ENCODE measurements around the gene KRTAP10-9. TPM values are rescaled to one million over a fixed set of nuclear protein-coding genes. Genes with fewer than 3 reads are reported as not detected.

Gene KRTAP10-9
- total RNA-seq, 1 donor from 2014 or later, result not detected

- TF ChIP-seq CTCF (IDR thresholded peaks at IDR 0.05), result no peak
- no peaks in the 10 kb centered on the region for H3K36me3 Mint-ChIP-seq (ENCODE audit: unreplicated experiment)
- no peak overlapping the region for H3K27ac Mint-ChIP-seq (ENCODE audit: unreplicated experiment)
- H3K4me3 Mint-ChIP-seq (ENCODE audit: unreplicated experiment), result no peak overlapping the region
- H3K4me1 Mint-ChIP-seq (ENCODE audit: unreplicated experiment), result no peaks in the 10 kb centered on the region
- DNase-seq (ENCODE audit: extremely low spot score, unreplicated experiment), result no peak
- peaks cover 43% of the 10 kb centered on the region for H3K27me3 Mint-ChIP-seq (ENCODE audit: unreplicated experiment)
- peaks cover 31% of the 10 kb centered on the region for H3K9me3 Mint-ChIP-seq (ENCODE audit: unreplicated experiment)
Observed at GRCh38 chr21:44671911-44672310, 45.0 kb downstream of the KRTAP10-9 start.

DNA sequence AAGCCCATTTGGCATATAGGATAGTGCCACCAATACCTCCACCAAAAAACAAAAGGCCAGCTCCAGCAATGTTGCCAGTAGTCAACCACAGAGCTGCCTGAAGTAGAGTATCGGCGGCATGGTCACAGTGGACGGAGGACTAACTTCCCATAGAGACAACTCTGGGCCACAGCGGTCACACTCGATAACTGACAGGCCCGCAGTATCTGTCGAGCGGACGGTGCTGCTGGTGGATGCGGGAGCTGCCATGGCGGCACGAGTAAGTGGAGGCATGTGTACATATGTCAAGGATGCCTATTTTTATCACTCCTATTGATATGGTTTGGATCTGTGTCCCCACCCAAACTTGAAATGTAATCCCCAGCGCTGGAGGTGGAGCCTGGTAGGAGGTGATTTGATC lies 51.0 kb downstream of the KRTAP10-9 start:
- no peak overlapping the region for H3K4me3 Mint-ChIP-seq (ENCODE audit: unreplicated experiment)
- peak; percentile 72 for DNase-seq (ENCODE audit: extremely low spot score, unreplicated experiment)
- TF ChIP-seq CTCF (IDR thresholded peaks at IDR 0.05), result no peak
- H3K36me3 Mint-ChIP-seq (ENCODE audit: unreplicated experiment), result no peaks in the 10 kb centered on the region
- H3K27ac Mint-ChIP-seq (ENCODE audit: unreplicated experiment), result no peak overlapping the region
- H3K4me1 Mint-ChIP-seq (ENCODE audit: unreplicated experiment), result no peaks in the 10 kb centered on the region
- peaks cover 58% of the 10 kb centered on the region for H3K27me3 Mint-ChIP-seq (ENCODE audit: unreplicated experiment)
- H3K9me3 Mint-ChIP-seq (ENCODE audit: unreplicated experiment), result peaks cover 13% of the 10 kb centered on the region

Other genes starting within 250 kb of the KRTAP10-9 start
- gene LRRC3, start 171.6 kb upstream of the KRTAP10-9 start, total RNA-seq, result 4.0 and 4.2 TPM in 2 replicates
- not detected in 2 replicates for gene KRTAP10-1, start 86.9 kb upstream of the KRTAP10-9 start, total RNA-seq
- gene KRTAP10-2, start 75.6 kb upstream of the KRTAP10-9 start, total RNA-seq, result not detected in 2 replicates
- gene KRTAP10-3, start 68.3 kb upstream of the KRTAP10-9 start, total RNA-seq, result not detected in 2 replicates
- not detected in 2 replicates for gene KRTAP10-4, start 53.4 kb upstream of the KRTAP10-9 start, total RNA-seq
- not detected in 2 replicates for gene KRTAP10-5, start 46.5 kb upstream of the KRTAP10-9 start, total RNA-seq
- gene KRTAP10-6, start 34.6 kb upstream of the KRTAP10-9 start, total RNA-seq, result not detected in 2 replicates
- gene KRTAP10-7, start 26.5 kb upstream of the KRTAP10-9 start, total RNA-seq, result not detected in 2 replicates
- not detected in 2 replicates for gene KRTAP10-8, start 15.0 kb upstream of the KRTAP10-9 start, total RNA-seq
- not detected in 2 replicates for gene KRTAP10-10, start 10.3 kb downstream of the KRTAP10-9 start, total RNA-seq
- not detected in 2 replicates for gene KRTAP10-11, start 19.3 kb downstream of the KRTAP10-9 start, total RNA-seq
- not detected in 2 replicates for gene KRTAP12-4, start 27.6 kb downstream of the KRTAP10-9 start, total RNA-seq
- not detected in 2 replicates for gene KRTAP12-3, start 30.8 kb downstream of the KRTAP10-9 start, total RNA-seq
- not detected in 2 replicates for gene KRTAP12-2, start 39.8 kb downstream of the KRTAP10-9 start, total RNA-seq
- not detected in 2 replicates for gene KRTAP12-1, start 55.1 kb downstream of the KRTAP10-9 start, total RNA-seq
- not detected in 2 replicates for gene KRTAP10-12, start 70.1 kb downstream of the KRTAP10-9 start, total RNA-seq
- not detected in 2 replicates for gene TSPEAR, start 84.5 kb downstream of the KRTAP10-9 start, total RNA-seq
- 74.7 and 78.7 TPM in 2 replicates for gene UBE2G2, start 174.7 kb downstream of the KRTAP10-9 start, total RNA-seq
- gene SUMO3, start 191.0 kb downstream of the KRTAP10-9 start, total RNA-seq, result 69.6 and 74.9 TPM in 2 replicates
- gene PTTG1IP, start 246.6 kb downstream of the KRTAP10-9 start, total RNA-seq, result 318 and 328 TPM in 2 replicates

Data from osteocyte (in vitro differentiated cells).